A673 (cell line): ENCODE data around the gene DOCK1.

Experiments
- EZH2 ChIP-seq: fragments of 200-600 bp; sonication (generic); IDR thresholded peaks from 2 replicates; pipeline ENCODE4 v1.6.1; 2017; ENCODE audit warnings: borderline replicate concordance, low read depth, mild to moderate bottlenecking, mixed read lengths, antibody characterized with exemption, low read length; ENCODE audit not compliant: poor library complexity, severe bottlenecking
- TF ChIP-seq, protein P1 (sequence below): fragments of 300-800, 200-600 bp; sonication (generic); conservative IDR thresholded peaks from 2 replicates; pipeline ENCODE4 v1.5.1; 2017; ENCODE audit warnings: low read depth, mild to moderate bottlenecking, antibody characterized with exemption, low read length, moderate library complexity, mixed read lengths

DNA sequence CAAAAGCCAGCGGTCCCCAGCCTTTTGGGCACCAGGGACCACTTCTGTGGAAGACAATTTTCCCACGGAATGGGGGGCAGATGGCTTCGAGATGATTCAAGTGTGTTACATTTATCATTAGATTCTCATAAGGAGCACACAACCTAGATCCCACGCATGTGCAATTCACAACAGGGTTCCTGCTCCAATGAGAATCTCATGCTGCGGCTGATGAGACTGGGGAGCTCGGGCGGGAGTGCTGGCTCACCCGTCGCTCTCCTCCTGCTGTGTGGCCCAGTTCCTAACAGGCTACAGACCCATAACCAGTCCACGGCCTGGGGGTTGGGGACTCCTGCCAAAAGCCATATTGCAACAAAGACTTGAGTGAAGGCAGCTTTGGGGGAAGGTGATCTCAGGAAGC, 26.6 kb upstream of the DOCK1 start:
- no peak for TF ChIP-seq EZH2
- TF ChIP-seq, protein P1, sequence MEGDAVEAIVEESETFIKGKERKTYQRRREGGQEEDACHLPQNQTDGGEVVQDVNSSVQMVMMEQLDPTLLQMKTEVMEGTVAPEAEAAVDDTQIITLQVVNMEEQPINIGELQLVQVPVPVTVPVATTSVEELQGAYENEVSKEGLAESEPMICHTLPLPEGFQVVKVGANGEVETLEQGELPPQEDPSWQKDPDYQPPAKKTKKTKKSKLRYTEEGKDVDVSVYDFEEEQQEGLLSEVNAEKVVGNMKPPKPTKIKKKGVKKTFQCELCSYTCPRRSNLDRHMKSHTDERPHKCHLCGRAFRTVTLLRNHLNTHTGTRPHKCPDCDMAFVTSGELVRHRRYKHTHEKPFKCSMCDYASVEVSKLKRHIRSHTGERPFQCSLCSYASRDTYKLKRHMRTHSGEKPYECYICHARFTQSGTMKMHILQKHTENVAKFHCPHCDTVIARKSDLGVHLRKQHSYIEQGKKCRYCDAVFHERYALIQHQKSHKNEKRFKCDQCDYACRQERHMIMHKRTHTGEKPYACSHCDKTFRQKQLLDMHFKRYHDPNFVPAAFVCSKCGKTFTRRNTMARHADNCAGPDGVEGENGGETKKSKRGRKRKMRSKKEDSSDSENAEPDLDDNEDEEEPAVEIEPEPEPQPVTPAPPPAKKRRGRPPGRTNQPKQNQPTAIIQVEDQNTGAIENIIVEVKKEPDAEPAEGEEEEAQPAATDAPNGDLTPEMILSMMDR = no peak
